UCSD-AML1 (cell line): Measurements from ENCODE around the gene PPP1R12B.
"Not testable (repeated sequence)": the region's sequence is repeated elsewhere in the genome, so short reads cannot be mapped to it uniquely, and the experiment has no call there.

ENCODE experiments used
- DNase-seq: peaks from one replicate; lab custom pipeline; 2025; ENCODE audit not compliant: unreplicated experiment; lab: John Stamatoyannopoulos, UW

PPP1R12B gene

GRCh38 chr1:202398439-202398838, 49.9 kb downstream of the PPP1R12B start:
- not testable (repeated sequence) for DNase-seq

- DNase-seq, result not testable (repeated sequence)
These were observed 53.3 kb downstream of the PPP1R12B start for GRCh38 chr1:202401771-202402170.

- not testable (repeated sequence) for DNase-seq
These were observed 54.9 kb downstream of the PPP1R12B start for GRCh38 chr1:202403381-202403780.

- no peak for DNase-seq
These were observed 57.4 kb downstream of the PPP1R12B start for GRCh38 chr1:202405928-202406327.

GRCh38 chr1:202406896-202407295, 58.4 kb downstream of the PPP1R12B start:
- DNase-seq, result not testable (repeated sequence)

GRCh38 chr1:202407378-202407777, 58.9 kb downstream of the PPP1R12B start:
- DNase-seq, result not testable (repeated sequence)

GRCh38 chr1:202410251-202410650, 61.8 kb downstream of the PPP1R12B start:
- not testable (repeated sequence) for DNase-seq

- DNase-seq, result not testable (repeated sequence)
These were observed 62.4 kb downstream of the PPP1R12B start for GRCh38 chr1:202410854-202411357.

- DNase-seq, result no peak
These were observed 62.9 kb downstream of the PPP1R12B start for GRCh38 chr1:202411422-202411821.

GRCh38 chr1:202412421-202412820, 63.9 kb downstream of the PPP1R12B start:
- DNase-seq, result not testable (repeated sequence)

GRCh38 chr1:202416641-202417040, 68.1 kb downstream of the PPP1R12B start:
- no peak for DNase-seq

GRCh38 chr1:202417141-202417540, 68.6 kb downstream of the PPP1R12B start:
- not testable (repeated sequence) for DNase-seq

GRCh38 chr1:202417762-202418201, 69.3 kb downstream of the PPP1R12B start:
- DNase-seq, result not testable (repeated sequence)

GRCh38 chr1:202419731-202420130, 71.2 kb downstream of the PPP1R12B start:
- DNase-seq, result not testable (repeated sequence)

- DNase-seq, result not testable (repeated sequence)
These were observed 72.1 kb downstream of the PPP1R12B start for GRCh38 chr1:202420422-202421094.

GRCh38 chr1:202422709-202423108, 74.2 kb downstream of the PPP1R12B start:
- DNase-seq, result not testable (repeated sequence)

GRCh38 chr1:202424260-202424659, 75.8 kb downstream of the PPP1R12B start:
- DNase-seq, result not testable (repeated sequence)

GRCh38 chr1:202430111-202430510, 81.6 kb downstream of the PPP1R12B start:
- DNase-seq, result not testable (repeated sequence)

- DNase-seq, result not testable (repeated sequence)
These were observed 83.8 kb downstream of the PPP1R12B start for GRCh38 chr1:202432338-202432737.

GRCh38 chr1:202433155-202434043, 84.9 kb downstream of the PPP1R12B start:
- no peak for DNase-seq

- DNase-seq, result no peak
These were observed 85.6 kb downstream of the PPP1R12B start for GRCh38 chr1:202434059-202434458.
